GM12878 (cell line): Measurements from ENCODE around the gene MYOZ2. TPM values are rescaled to one million over a fixed set of nuclear protein-coding genes. Genes with fewer than 3 reads are reported as not detected.

Source experiments
- ATAC-seq: fragments of 200-7000 bp; cut with Tn5 transposase; 3 replicates; pipeline ENCODE4 v1.9.1; 2020; ENCODE audit warnings: mild to moderate bottlenecking, moderate library complexity
- BruUV-seq: library from RNA; stranded (reverse); fragments of 400-500 nt; replicated peaks from 2 replicates; lab custom pipeline; 2021; lab: Mats Ljungman, UMichigan
- CTCF ChIA-PET: fragments of 300-600 bp; sonication (Branson Sonifier 250); formaldehyde crosslinking; extraction: SDS; loops from one replicate; lab custom pipeline; 2021; ENCODE audit warnings: inconsistent platforms; lab: Yijun Ruan, JAX
- POLR2A ChIA-PET: fragments of 350-600 bp; formaldehyde crosslinking; extraction: SDS; loops from one replicate; lab custom pipeline; 2021; ENCODE audit warnings: inconsistent platforms; lab: Charles Lee
- RAD21 ChIA-PET: fragments of 300-600 bp; sonication (Branson Sonifier 250); formaldehyde crosslinking; loops from one replicate; lab custom pipeline; 2023; ENCODE audit warnings: antibody characterized with exemption; ENCODE audit not compliant: unreplicated experiment; lab: Charles Lee
- SMC1A ChIA-PET: fragments of 300-600 bp; sonication (Branson Sonifier 250); formaldehyde crosslinking; loops from one replicate; lab custom pipeline; 2023; ENCODE audit not compliant: unreplicated experiment, uncharacterized antibody; lab: Charles Lee
- DNase-seq: peaks from one replicate; pipeline ENCODE4 v3.0.0-alpha.2; 2011; ENCODE audit warnings: low read depth, low spot score
- FAIRE-seq: peaks from 3 replicates; lab custom pipeline; 2011; peaks lifted over from hg19 to GRCh38; lab: Jason Lieb, UNC
- H2AFZ ChIP-seq: 2 replicates; pipeline ENCODE4 v1.6.0; 2011; ENCODE audit warnings: low read depth, low read length, control low read depth; ENCODE audit not compliant: control insufficient read depth
- H3K27ac ChIP-seq: 2 replicates; pipeline ENCODE4 v1.5.1; 2011; ENCODE audit warnings: control low read depth; ENCODE audit not compliant: control insufficient read depth, insufficient read depth
- H3K27me3 ChIP-seq, 2 experiments: replicated peaks in 1 of 2; 2 replicates each; pipeline versions ENCODE4 v1.6.0 to v1.6.1; 2011; ENCODE audit warnings: low read length in 1 of 2; ENCODE audit not compliant: control insufficient read depth in 2 of 2, insufficient read depth in 2 of 2
- H3K36me3 ChIP-seq, 2 experiments: 2 replicates each; pipeline ENCODE4 v1.5.1; 2011; ENCODE audit warnings: low read length in 1 of 2; ENCODE audit not compliant: control insufficient read depth in 2 of 2, insufficient read depth in 2 of 2
- H3K4me1 ChIP-seq: 2 replicates; pipeline ENCODE4 v1.6.1; 2011; ENCODE audit warnings: mild to moderate bottlenecking, low read length, moderate library complexity, mixed read lengths; ENCODE audit not compliant: control insufficient read depth, insufficient read depth
- H3K4me2 ChIP-seq: 2 replicates; pipeline ENCODE4 v1.6.0; 2011; ENCODE audit warnings: control low read depth; ENCODE audit not compliant: control insufficient read depth, insufficient read depth
- H3K4me3 ChIP-seq: fragments of 200-600 bp; sonication (generic); 2 replicates; pipeline ENCODE4 v1.5.1; 2016
- H3K79me2 ChIP-seq: 2 replicates; pipeline ENCODE4 v1.6.0; 2011; ENCODE audit warnings: low read length; ENCODE audit not compliant: control insufficient read depth, insufficient read depth
- H3K9ac ChIP-seq: 2 replicates; pipeline ENCODE4 v1.8.0; 2011; ENCODE audit warnings: low read length, control low read depth, mixed read lengths; ENCODE audit not compliant: control insufficient read depth, insufficient read depth
- H3K9me3 ChIP-seq: replicated peaks from 3 replicates; pipeline ENCODE4 v1.5.1; 2011; ENCODE audit warnings: mild to moderate bottlenecking, low read length; ENCODE audit not compliant: control insufficient read depth, insufficient read depth
- H4K20me1 ChIP-seq: 2 replicates; pipeline ENCODE4 v1.6.0; 2011; ENCODE audit not compliant: control insufficient read depth, insufficient read depth
- ATF7 ChIP-seq: fragments of 450-650 bp; IDR thresholded peaks from 2 replicates; pipeline ENCODE4 v1.6.1; 2016; ENCODE audit warnings: low read depth, mild to moderate bottlenecking
- BHLHE40 ChIP-seq, 2 experiments: fragments of 450-650 bp in 1 of 2; IDR thresholded peaks; 2 replicates each; pipeline ENCODE4 v1.6.1; 2011 to 2017; ENCODE audit warnings: low read depth in 2 of 2, borderline replicate concordance in 1 of 2, improper control_type of control experiment in 1 of 2, low read length in 1 of 2, mild to moderate bottlenecking in 1 of 2
- BMI1 ChIP-seq: fragments of 450-650 bp; IDR thresholded peaks from 2 replicates; pipeline ENCODE4 v1.6.1; 2016; ENCODE audit warnings: mild to moderate bottlenecking, moderate library complexity, borderline replicate concordance
- ELK1 ChIP-seq: IDR thresholded peaks from 2 replicates; pipeline ENCODE4 v1.6.1; 2012; ENCODE audit warnings: low read depth, low read length, improper control_type of control experiment
- FOS ChIP-seq: IDR thresholded peaks from 3 replicates; pipeline ENCODE4 v1.6.1; 2011; ENCODE audit warnings: borderline replicate concordance; ENCODE audit not compliant: insufficient read length; ENCODE audit errors: extremely low read depth
- GABPA ChIP-seq: IDR thresholded peaks from 2 replicates; pipeline ENCODE4 v1.6.1; 2014; ENCODE audit warnings: antibody characterized with exemption, low read depth, mild to moderate bottlenecking, inconsistent platforms
- HDAC2 ChIP-seq: fragments of 200-600 bp; sonication (generic); IDR thresholded peaks from 2 replicates; pipeline ENCODE4 v1.6.1; 2017
- HDAC6 ChIP-seq: fragments of 200-600 bp; sonication (generic); IDR thresholded peaks from one replicate; pipeline ENCODE4 v1.8.0; 2017; ENCODE audit warnings: antibody characterized with exemption; ENCODE audit not compliant: unreplicated experiment
- MEF2A ChIP-seq: IDR thresholded peaks from 2 replicates; pipeline ENCODE4 v1.6.1; 2011; ENCODE audit warnings: low read depth, mild to moderate bottlenecking, low read length, moderate library complexity; ENCODE audit not compliant: insufficient read depth
- MEF2B ChIP-seq: fragments of 450-650 bp; IDR thresholded peaks from 2 replicates; pipeline ENCODE4 v1.6.1; 2018; ENCODE audit warnings: mild to moderate bottlenecking, moderate library complexity; ENCODE audit not compliant: partially characterized antibody, poor library complexity, severe bottlenecking
- RFX5 ChIP-seq: IDR thresholded peaks from 2 replicates; pipeline ENCODE4 v1.6.1; 2011; ENCODE audit warnings: low read depth, low read length, improper control_type of control experiment
- SP1 ChIP-seq: IDR thresholded peaks from one replicate; pipeline ENCODE4 v1.6.1; 2011; ENCODE audit warnings: low read depth, low read length
- TCF7 ChIP-seq: IDR thresholded peaks from 2 replicates; pipeline ENCODE4 v1.6.1; 2014; ENCODE audit warnings: antibody characterized with exemption, borderline replicate concordance
- ZNF207 ChIP-seq: fragments of 450-650 bp; IDR thresholded peaks from 2 replicates; pipeline ENCODE4 v1.6.1; 2014; ENCODE audit warnings: antibody characterized with exemption, mild to moderate bottlenecking, borderline replicate concordance
- ZNF384 ChIP-seq: IDR thresholded peaks from 2 replicates; pipeline ENCODE4 v1.6.1; 2012; ENCODE audit warnings: low read depth, mild to moderate bottlenecking, low read length, improper control_type of control experiment, borderline replicate concordance
- in situ Hi-C: fragments of 300-500 bp; cut with MboI; formaldehyde crosslinking; loops from 9 replicates; pipeline ENCODE4 v1.14.3; 2018; ENCODE audit warnings: mixed read lengths
- intact Hi-C: fragments of 100-400 bp; cut with micrococcal nuclease; formaldehyde crosslinking; loops from one replicate; pipeline ENCODE4 v1.14.2; 2022; ENCODE audit not compliant: unreplicated experiment
- polyA plus RNA-seq, 11 experiments: library from polyadenylated mRNA; depleted of rRNA in 4 of 11; unstranded in 6 of 11; stranded (reverse) in 5 of 11; fragments of >200 nt; fragmentation: Nextera tagmentation in 4 of 11; fragmentation: Illumina TruSeq in 1 of 11; extraction: Ambion mirVana in 4 of 11; extraction: Trizol in 1 of 11; gene quantifications; 1 replicate in 1 of 11; 2 replicates in 10 of 11; pipeline versions ENCODE4 v1.2.1 to v1.2.3, GENCODE V29; 2011 to 2016; ENCODE audit warnings: inconsistent platforms in 2 of 11, missing spikeins in 2 of 11, low read depth in 1 of 11
- total RNA-seq, 4 experiments: library from RNA; depleted of rRNA in 3 of 4; stranded (reverse); fragments of >200 nt in 3 of 4; fragmentation: Illumina TruSeq in 1 of 4; extraction: Trizol in 1 of 4; gene quantifications; 2 replicates each; pipeline versions ENCODE4 v1.2.1 to v1.2.3, GENCODE V29; 2013 to 2021
- TF ChIP-seq, protein P1 (sequence below): fragments of 450-650 bp; formaldehyde crosslinking; IDR thresholded peaks from 2 replicates; pipeline ENCODE4 v1.4.0; 2020; ENCODE audit warnings: mild to moderate bottlenecking, moderate library complexity
- TF ChIP-seq, protein P2 (sequence below): fragments of 450-650 bp; formaldehyde crosslinking; IDR thresholded peaks from 2 replicates; pipeline ENCODE4 v1.4.0; 2022; ENCODE audit warnings: mild to moderate bottlenecking, moderate library complexity

The MYOZ2 gene
- total and polyA plus RNA-seq, 10 of the 15 experiments (the other 5 are each of a cell fraction or from before 2014, with no cell fraction given) = not detected

GRCh38 chr4:119113033-119113655 is 22.5 kb upstream of the MYOZ2 start:
- FAIRE-seq (no peak), DNase-seq (no peak)
- SMC1A ChIA-PET = no interaction called here
- Histone ChIP-seq H3K4me3 (no peak overlapping the region), H3K4me1 (no peaks in the 10 kb centered on the region), H3K27ac (no peak overlapping the region), H3K79me2 (no peaks in the 10 kb centered on the region), H3K9ac (no peak overlapping the region), H3K27me3 (no peaks in the 10 kb centered on the region), H3K9me3 (no peaks in the 10 kb centered on the region), H3K36me3 (no peaks in the 10 kb centered on the region), H4K20me1 (no peaks in the 10 kb centered on the region)
- CTCF ChIA-PET = no interaction called here
- POLR2A ChIA-PET = interaction anchor here (0.6 kb wide), 1 partner anchor 34 kb away, joined by 3 read pairs; no protein-coding TSS in a partner anchor
- no TSS peak for BruUV-seq
- RAD21 ChIA-PET = no interaction called here
- TF ChIP-seq TCF7 = no peak
- no peak for TF ChIP-seq ZNF207
- no peak for TF ChIP-seq HDAC6
- no peak for TF ChIP-seq MEF2B
- TF ChIP-seq ELK1 = no peak
- no peak for TF ChIP-seq HDAC2
- no peak for TF ChIP-seq FOS
- TF ChIP-seq, protein P1, sequence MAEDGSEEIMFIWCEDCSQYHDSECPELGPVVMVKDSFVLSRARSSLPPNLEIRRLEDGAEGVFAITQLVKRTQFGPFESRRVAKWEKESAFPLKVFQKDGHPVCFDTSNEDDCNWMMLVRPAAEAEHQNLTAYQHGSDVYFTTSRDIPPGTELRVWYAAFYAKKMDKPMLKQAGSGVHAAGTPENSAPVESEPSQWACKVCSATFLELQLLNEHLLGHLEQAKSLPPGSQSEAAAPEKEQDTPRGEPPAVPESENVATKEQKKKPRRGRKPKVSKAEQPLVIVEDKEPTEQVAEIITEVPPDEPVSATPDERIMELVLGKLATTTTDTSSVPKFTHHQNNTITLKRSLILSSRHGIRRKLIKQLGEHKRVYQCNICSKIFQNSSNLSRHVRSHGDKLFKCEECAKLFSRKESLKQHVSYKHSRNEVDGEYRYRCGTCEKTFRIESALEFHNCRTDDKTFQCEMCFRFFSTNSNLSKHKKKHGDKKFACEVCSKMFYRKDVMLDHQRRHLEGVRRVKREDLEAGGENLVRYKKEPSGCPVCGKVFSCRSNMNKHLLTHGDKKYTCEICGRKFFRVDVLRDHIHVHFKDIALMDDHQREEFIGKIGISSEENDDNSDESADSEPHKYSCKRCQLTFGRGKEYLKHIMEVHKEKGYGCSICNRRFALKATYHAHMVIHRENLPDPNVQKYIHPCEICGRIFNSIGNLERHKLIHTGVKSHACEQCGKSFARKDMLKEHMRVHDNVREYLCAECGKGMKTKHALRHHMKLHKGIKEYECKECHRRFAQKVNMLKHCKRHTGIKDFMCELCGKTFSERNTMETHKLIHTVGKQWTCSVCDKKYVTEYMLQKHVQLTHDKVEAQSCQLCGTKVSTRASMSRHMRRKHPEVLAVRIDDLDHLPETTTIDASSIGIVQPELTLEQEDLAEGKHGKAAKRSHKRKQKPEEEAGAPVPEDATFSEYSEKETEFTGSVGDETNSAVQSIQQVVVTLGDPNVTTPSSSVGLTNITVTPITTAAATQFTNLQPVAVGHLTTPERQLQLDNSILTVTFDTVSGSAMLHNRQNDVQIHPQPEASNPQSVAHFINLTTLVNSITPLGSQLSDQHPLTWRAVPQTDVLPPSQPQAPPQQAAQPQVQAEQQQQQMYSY (CRISPR knock-in tag) = no peak
- TF ChIP-seq ZNF384 = no peak
- TF ChIP-seq BMI1 = no peak
- no peak for TF ChIP-seq GABPA
- no peak for TF ChIP-seq ATF7
- no peak for TF ChIP-seq MEF2A
- no peak for TF ChIP-seq RFX5
- TF ChIP-seq BHLHE40 (IDR thresholded peaks at IDR 0.05; ENCODE audit: borderline replicate concordance in 1 of 2, low read depth in 2 of 2, low read length in 1 of 2) = no peak
- TF ChIP-seq SP1 = no peak
- TF ChIP-seq, protein P2, sequence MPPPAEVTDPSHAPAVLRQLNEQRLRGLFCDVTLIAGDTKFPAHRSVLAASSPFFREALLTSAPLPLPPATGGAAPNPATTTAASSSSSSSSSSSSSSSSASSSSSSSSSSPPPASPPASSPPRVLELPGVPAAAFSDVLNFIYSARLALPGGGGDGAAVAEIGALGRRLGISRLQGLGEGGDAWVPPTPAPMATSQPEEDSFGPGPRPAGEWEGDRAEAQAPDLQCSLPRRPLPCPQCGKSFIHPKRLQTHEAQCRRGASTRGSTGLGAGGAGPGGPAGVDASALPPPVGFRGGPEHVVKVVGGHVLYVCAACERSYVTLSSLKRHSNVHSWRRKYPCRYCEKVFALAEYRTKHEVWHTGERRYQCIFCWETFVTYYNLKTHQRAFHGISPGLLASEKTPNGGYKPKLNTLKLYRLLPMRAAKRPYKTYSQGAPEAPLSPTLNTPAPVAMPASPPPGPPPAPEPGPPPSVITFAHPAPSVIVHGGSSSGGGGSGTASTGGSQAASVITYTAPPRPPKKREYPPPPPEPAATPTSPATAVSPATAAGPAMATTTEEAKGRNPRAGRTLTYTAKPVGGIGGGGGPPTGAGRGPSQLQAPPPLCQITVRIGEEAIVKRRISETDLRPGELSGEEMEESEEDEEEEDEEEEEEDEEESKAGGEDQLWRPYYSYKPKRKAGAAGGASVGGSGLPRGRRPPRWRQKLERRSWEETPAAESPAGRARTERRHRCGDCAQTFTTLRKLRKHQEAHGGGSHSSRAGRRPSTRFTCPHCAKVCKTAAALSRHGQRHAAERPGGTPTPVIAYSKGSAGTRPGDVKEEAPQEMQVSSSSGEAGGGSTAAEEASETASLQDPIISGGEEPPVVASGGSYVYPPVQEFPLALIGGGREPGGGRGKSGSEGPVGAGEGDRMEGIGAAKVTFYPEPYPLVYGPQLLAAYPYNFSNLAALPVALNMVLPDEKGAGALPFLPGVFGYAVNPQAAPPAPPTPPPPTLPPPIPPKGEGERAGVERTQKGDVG (CRISPR knock-in tag) = no peak
- TF ChIP-seq, all 136 proteins: peak for 0
- in situ Hi-C loops = no loop called here
- Histone ChIP-seq H2AFZ (no peak overlapping the region), H3K4me2 (no peak overlapping the region)
- ATAC-seq = no peak
- intact Hi-C loops = no loop called here
